K562 (cell line): Measurements from ENCODE around the gene ASCC1. TPM values are rescaled to one million over a fixed set of nuclear protein-coding genes. Genes with fewer than 3 reads are reported as not detected.

Source experiments
- ATAC-seq: fragments of 200-7000 bp; cut with Tn5 transposase; 3 replicates; pipeline ENCODE4 v1.9.1; 2020; ENCODE audit warnings: moderate library complexity
- BruUV-seq: library from RNA; stranded (reverse); fragments of 400-500 nt; replicated peaks from 2 replicates; lab custom pipeline; 2021; lab: Mats Ljungman, UMichigan
- CTCF ChIA-PET: fragments of 300-600 bp; formaldehyde crosslinking; extraction: SDS; loops from one replicate; lab custom pipeline; 2021; ENCODE audit warnings: low intra/inter-chr PET ratio; lab: Yijun Ruan, JAX
- POLR2A ChIA-PET: fragments of 300-600, 350-650 bp; sonication (Branson Sonifier 250); formaldehyde crosslinking; extraction: SDS; loops from one replicate; lab custom pipeline; 2021; ENCODE audit warnings: antibody characterized with exemption, inconsistent platforms; lab: Yijun Ruan, JAX
- DNase-seq, 4 experiments: peaks; one replicate each; pipeline versions ENCODE4 v3.0.0 to v3.0.0-alpha.2; 2011 to 2018; ENCODE audit warnings: low spot score in 3 of 4, mixed read lengths in 3 of 4; ENCODE audit errors: extremely low read depth in 1 of 4
- FAIRE-seq: peaks from 2 replicates; lab custom pipeline; 2011; peaks lifted over from hg19 to GRCh38; lab: Jason Lieb, UNC
- H2AFZ ChIP-seq: 2 replicates; pipeline ENCODE4 v1.6.0; 2011; ENCODE audit warnings: low read depth, low read length, control low read depth, inconsistent platforms
- H3K27ac ChIP-seq: fragments of 200-600 bp; 3 replicates; pipeline ENCODE4 v1.8.0; 2011; ENCODE audit warnings: low read depth, mild to moderate bottlenecking, control low read depth, inconsistent platforms, low read length, moderate library complexity, mixed read lengths; ENCODE audit errors: extremely low read depth
- H3K27me3 ChIP-seq, 2 experiments: fragments of 300-600 bp in 1 of 2; 2 replicates in 1 of 2; 3 replicates in 1 of 2; pipeline versions ENCODE4 v1.6.0 to v1.8.0; 2011; ENCODE audit warnings: inconsistent platforms in 2 of 2, low read length in 2 of 2, mild to moderate bottlenecking in 1 of 2, mixed read lengths in 1 of 2, moderate library complexity in 1 of 2; ENCODE audit not compliant: control insufficient read depth in 2 of 2, insufficient read depth in 2 of 2
- H3K36me3 ChIP-seq: fragments of 300-600 bp; 3 replicates; pipeline ENCODE4 v1.8.0; 2011; ENCODE audit warnings: mild to moderate bottlenecking, low read length, inconsistent platforms; ENCODE audit not compliant: control insufficient read depth, insufficient read depth
- H3K4me1 ChIP-seq, 2 experiments: fragments of 200-600 bp in 1 of 2; replicated peaks in 1 of 2; 2 replicates in 1 of 2; 3 replicates in 1 of 2; pipeline versions ENCODE4 v1.5.1 to v1.8.0; 2011; ENCODE audit warnings: inconsistent platforms in 2 of 2, low read length in 2 of 2, mild to moderate bottlenecking in 1 of 2, mixed read lengths in 1 of 2, moderate library complexity in 1 of 2; ENCODE audit not compliant: control insufficient read depth in 2 of 2, insufficient read depth in 2 of 2
- H3K4me2 ChIP-seq: 2 replicates; pipeline ENCODE4 v1.6.1; 2011; ENCODE audit warnings: low read length, control low read depth, inconsistent platforms, mixed read lengths; ENCODE audit not compliant: insufficient read depth
- H3K4me3 ChIP-seq: fragments of 200-600 bp; sonication (generic), shearing (Covaris generic); 2 replicates; pipeline ENCODE4 v1.5.1; 2016; ENCODE audit warnings: control low read depth, inconsistent platforms
- H3K79me2 ChIP-seq: fragments of 200-600 bp; 3 replicates; pipeline ENCODE4 v1.8.0; 2011; ENCODE audit warnings: low read length, inconsistent platforms; ENCODE audit not compliant: control insufficient read depth, insufficient read depth
- H3K9ac ChIP-seq, 2 experiments: 2 replicates each; pipeline versions ENCODE4 v1.6.0 to v1.6.1; 2011; ENCODE audit warnings: low read depth in 2 of 2, low read length in 2 of 2, control low read depth in 1 of 2, inconsistent platforms in 1 of 2, mild to moderate bottlenecking in 1 of 2, mixed read lengths in 1 of 2; ENCODE audit not compliant: insufficient read depth in 1 of 2
- H3K9me1 ChIP-seq: one replicate; pipeline ENCODE4 v1.6.0; 2011; ENCODE audit warnings: inconsistent platforms, mild to moderate bottlenecking, low read length, moderate library complexity; ENCODE audit not compliant: control insufficient read depth, insufficient read depth
- H3K9me3 ChIP-seq: replicated peaks from 2 replicates; pipeline ENCODE4 v1.5.1; 2011; ENCODE audit warnings: low read depth, low read length, inconsistent platforms; ENCODE audit not compliant: control insufficient read depth, insufficient read depth
- H4K20me1 ChIP-seq: replicated peaks from 2 replicates; pipeline ENCODE4 v1.6.1; 2011; ENCODE audit warnings: low read length, inconsistent platforms, mixed read lengths; ENCODE audit not compliant: control insufficient read depth, insufficient read depth
- ARHGAP35 ChIP-seq: fragments of 450-650 bp; IDR thresholded peaks from 2 replicates; pipeline ENCODE4 v1.6.1; 2018; ENCODE audit not compliant: partially characterized antibody
- CCAR2 ChIP-seq: fragments of 200-400 bp; formaldehyde crosslinking; IDR thresholded peaks from 2 replicates; pipeline ENCODE4 v1.6.1; 2017; ENCODE audit warnings: mild to moderate bottlenecking, low read depth, low read length
- CHAMP1 ChIP-seq: fragments of 450-650 bp; IDR thresholded peaks from 2 replicates; pipeline ENCODE4 v1.6.1; 2016; ENCODE audit warnings: mild to moderate bottlenecking
- CTCF ChIP-seq, 3 experiments: IDR thresholded peaks in 2 of 3; conservative IDR thresholded peaks in 1 of 3; 2 replicates each; pipeline ENCODE4 v1.5.1; 2011 to 2012; ENCODE audit warnings: low read length in 3 of 3, mild to moderate bottlenecking in 3 of 3, control low read depth in 2 of 3, improper control_type of control experiment in 1 of 3, inconsistent platforms in 1 of 3, low read depth in 1 of 3, mixed read lengths in 1 of 3, moderate library complexity in 1 of 3; ENCODE audit not compliant: insufficient read depth in 2 of 3
- ELK1 ChIP-seq: sonication (generic); formaldehyde crosslinking; IDR thresholded peaks from 2 replicates; pipeline ENCODE4 v1.8.1; 2022; ENCODE audit warnings: missing genetic modification reagents
- GATAD2A ChIP-seq: fragments of 450-650 bp; IDR thresholded peaks from 2 replicates; pipeline ENCODE4 v1.6.1; 2017
- HINFP ChIP-seq: fragments of 450-650 bp; conservative IDR thresholded peaks from 2 replicates; pipeline ENCODE4 v1.6.1; 2016; ENCODE audit warnings: missing genetic modification characterization, low read depth, mild to moderate bottlenecking, control low read depth, missing compliant biosample characterization
- KDM4B ChIP-seq, 2 experiments: fragments of 450-650 bp in 1 of 2; sonication (generic) in 1 of 2; IDR thresholded peaks; 2 replicates each; pipeline ENCODE4 v1.6.1; 2016 to 2017; ENCODE audit warnings: borderline replicate concordance in 2 of 2, antibody characterized with exemption in 1 of 2, low read depth in 1 of 2, mild to moderate bottlenecking in 1 of 2
- KDM5B ChIP-seq: fragments of 200-600 bp; sonication (generic); IDR thresholded peaks from 2 replicates; pipeline ENCODE4 v1.6.1; 2012; ENCODE audit warnings: low read depth, mild to moderate bottlenecking, moderate library complexity, low read length, control low read depth, inconsistent platforms; ENCODE audit not compliant: insufficient replicate concordance
- SIRT6 ChIP-seq: IDR thresholded peaks from one replicate; pipeline ENCODE4 v1.6.1; 2012; ENCODE audit warnings: low read depth, mild to moderate bottlenecking, control low read depth, inconsistent platforms, low read length, moderate library complexity
- ZBTB34 ChIP-seq: fragments of 250-450 bp; sonication (Bioruptor Pico); IDR thresholded peaks from 2 replicates; pipeline ENCODE4 v1.8.0; 2021; ENCODE audit warnings: mild to moderate bottlenecking, moderate library complexity
- ZFP36 ChIP-seq: fragments of 150-350 bp; IDR thresholded peaks from 2 replicates; pipeline ENCODE4 v1.6.1; 2018; ENCODE audit warnings: low read length, low read depth; ENCODE audit not compliant: partially characterized antibody
- ZNF239 ChIP-seq: fragments of 250-450 bp; sonication (Bioruptor Pico); IDR thresholded peaks from 2 replicates; pipeline ENCODE4 v1.4.0; 2020; ENCODE audit warnings: mild to moderate bottlenecking
- WGBS: fragments of 100-300 bp; shearing (Covaris generic); methylation state at CpG from one replicate; pipeline ENCODE4 v1.1.6; 2016; ENCODE audit warnings: low coverage, mixed read lengths; ENCODE audit not compliant: insufficient coverage; ENCODE audit errors: missing lambda C conversion rate; 5-methylcytosine and 5-hydroxymethylcytosine counted together
- in situ Hi-C: fragments of 300-500 bp; cut with MboI; formaldehyde crosslinking; loops from 4 replicates; pipeline ENCODE4 v1.15.0; 2018; ENCODE audit warnings: inconsistent platforms, mixed read lengths
- intact Hi-C: fragments of 100-400 bp; cut with micrococcal nuclease; formaldehyde crosslinking; loops from 2 replicates; pipeline ENCODE4 v1.14.2; 2022
- polyA plus RNA-seq, 8 experiments: library from polyadenylated mRNA; depleted of rRNA in 4 of 8; stranded (reverse) in 5 of 8; unstranded in 3 of 8; fragments of >200 nt; fragmentation: Nextera tagmentation in 2 of 8; fragmentation: Illumina TruSeq in 1 of 8; extraction: Ambion mirVana in 2 of 8; extraction: Trizol in 1 of 8; gene quantifications; 2 replicates each; pipeline versions ENCODE4 v1.2.1 to v1.2.3, GENCODE V29; 2011 to 2014; ENCODE audit warnings: inconsistent platforms in 1 of 8, missing spikeins in 1 of 8
- total RNA-seq, 7 experiments: library from RNA; depleted of rRNA in 6 of 7; stranded (reverse); fragments of >200 nt in 6 of 7; fragmentation: Illumina TruSeq in 2 of 7; extraction: Trizol in 2 of 7; gene quantifications; 2 replicates each; pipeline versions ENCODE4 v1.2.1 to v1.2.3, GENCODE V29; 2011 to 2021; ENCODE audit warnings: low replicate concordance in 1 of 7

Gene ASCC1
- total and polyA plus RNA-seq, 9 of the 15 experiments (the other 6 are each of a cell fraction or from before 2014, with no cell fraction given) = 31.7 to 73.3 (median 52.8) TPM

- Histone ChIP-seq H3K9me1 (no peaks in the 10 kb centered on the region), H2AFZ (no peak overlapping the region), H3K27ac (no peak overlapping the region), H3K9me3 (no peaks in the 10 kb centered on the region), H3K79me2 (no peaks in the 10 kb centered on the region), H3K36me3 (no peaks in the 10 kb centered on the region), H3K4me3 (no peak overlapping the region), H3K9ac (no peak overlapping the region), H4K20me1 (no peaks in the 10 kb centered on the region), H3K4me1 (peaks cover 0 to 11% of the 10 kb centered on the region in 2 experiments; a peak in 2 of 5 replicates), H3K4me2 (no peak overlapping the region), H3K27me3 (peaks cover 2 to 37% of the 10 kb centered on the region in 2 experiments; a peak in 4 of 5 replicates)
- FAIRE-seq (no peak), ATAC-seq (no peak), DNase-seq (no peak)
- in situ Hi-C loops (no loop called here), intact Hi-C loops (no loop called here)
- BruUV-seq = no TSS peak
- POLR2A ChIA-PET = interaction anchor here (0.5 to 1.4 kb wide), 7 partner anchors 9 to 262 kb away, joined by 3 to 5 read pairs (median 3); partner anchors contain the start of gene DDIT4
- TF ChIP-seq ZBTB34 (no peak), CCAR2 (no peak), GATAD2A (no peak), KDM5B (no peak), HINFP (tag) (no peak), CHAMP1 (no peak), KDM4B (IDR thresholded peaks at IDR 0.05; ENCODE audit: borderline replicate concordance in 2 of 2, low read depth in 1 of 2) (no peak), ARHGAP35 (no peak), ELK1 (CRISPR knock-in tag) (no peak), ZFP36 (no peak), ZNF239 (CRISPR knock-in tag) (no peak), CTCF (IDR thresholded peaks at IDR 0.05 in 2 of 3, conservative IDR thresholded peaks at IDR 0.05 in 1 of 3; ENCODE audit: insufficient read depth in 2 of 3, low read depth in 1 of 3, low read length in 3 of 3) (no peak), SIRT6 (no peak)
- WGBS = 3% methylated on average over 5 of the region's 5 CpGs
- CTCF ChIA-PET = interaction anchor here (1.1 kb wide), 1 partner anchor 181 kb away, joined by 4 read pairs; no protein-coding TSS in a partner anchor
Measured at GRCh38 chr10:72076756-72077155, 139.3 kb downstream of the ASCC1 start.
